HG03571 (cell line): ENCODE data around the gene UBXN10.

Experiments used
- ATAC-seq: cut with Tn5 transposase; IDR thresholded peaks from one replicate; pipeline ENCODE4 v1.9.1; 2021; ENCODE audit not compliant: unreplicated experiment

Gene UBXN10

GRCh38 chr1:20233394-20233793, 47.5 kb downstream of the UBXN10 start:
- ATAC-seq, result no peak

GRCh38 chr1:20233866-20234265, 48.0 kb downstream of the UBXN10 start:
- ATAC-seq, result no peak

- no peak for ATAC-seq
Measured at GRCh38 chr1:20234788-20235535, 49.1 kb downstream of the UBXN10 start.

- no peak for ATAC-seq
Measured at GRCh38 chr1:20237646-20238045, 51.8 kb downstream of the UBXN10 start.

GRCh38 chr1:20240012-20240411, 54.1 kb downstream of the UBXN10 start:
- ATAC-seq, result no peak

GRCh38 chr1:20242890-20243479, 57.1 kb downstream of the UBXN10 start:
- ATAC-seq, result no peak
